ENCODE results near the gene ATP8B1.
"Not testable (repeated sequence)": the region's sequence is repeated elsewhere in the genome, so short reads cannot be mapped to it uniquely, and the experiment has no call there.

The ATP8B1 gene

DNA sequence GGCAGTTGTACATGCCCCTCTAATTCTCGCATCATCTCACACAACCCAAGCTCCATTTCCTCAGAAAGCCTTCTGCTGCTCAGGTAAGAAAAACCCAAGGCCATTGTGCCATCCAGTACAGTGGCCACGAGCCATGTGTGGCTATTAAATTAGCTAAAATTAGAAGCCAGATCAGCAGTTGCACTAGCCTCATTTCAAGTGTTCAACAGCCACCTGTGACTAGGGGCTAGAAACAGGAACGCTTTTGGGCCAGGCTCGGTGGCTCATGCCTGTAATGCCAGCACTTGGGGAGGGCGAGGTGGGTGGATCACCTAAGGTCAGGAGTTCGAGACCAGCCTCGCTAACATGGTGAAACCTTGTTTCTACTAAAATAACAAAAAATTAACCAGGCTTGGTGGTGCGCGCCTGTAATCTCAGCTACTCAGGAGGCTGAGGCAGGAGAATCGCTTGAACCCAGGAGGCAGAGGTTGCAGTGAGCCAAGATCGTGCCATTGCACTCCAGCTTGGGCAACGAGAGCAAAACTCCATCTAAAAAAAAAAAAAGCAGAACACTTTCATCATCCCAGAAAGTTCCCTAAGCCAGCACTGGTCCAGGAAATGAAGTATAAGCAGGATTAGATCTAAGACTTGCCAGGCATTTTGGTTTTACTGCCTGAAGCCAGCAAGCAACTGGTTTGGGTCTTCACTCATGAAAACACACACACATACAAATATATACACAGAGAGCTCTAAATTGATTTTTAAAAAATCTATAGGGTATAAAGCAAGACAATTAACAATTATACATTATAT, 35.7 kb downstream of the ATP8B1 start:
- no peak for DNase-seq (ENCODE audit: low read depth in 2 of 2)

DNA sequence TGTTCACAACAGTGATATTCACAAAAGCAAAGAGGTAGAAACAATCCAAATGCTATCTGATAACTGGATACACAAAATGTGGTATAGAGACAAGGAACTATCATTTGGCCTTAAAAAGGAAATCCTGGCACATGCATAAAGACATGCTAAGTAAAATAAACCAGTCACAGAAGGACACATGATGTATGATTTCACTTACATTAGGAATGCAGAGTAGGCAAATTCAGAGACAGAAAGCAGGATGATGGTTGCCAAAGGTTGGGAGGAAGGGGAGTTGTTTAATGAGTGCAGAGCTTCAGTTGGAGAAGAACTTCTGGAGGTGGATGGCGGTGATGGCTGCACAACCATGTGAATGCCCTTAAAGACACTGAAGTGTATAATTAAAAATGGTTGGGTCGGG, 38.1 kb downstream of the ATP8B1 start:
- DNase-seq (ENCODE audit: low read depth in 2 of 2): no peak

DNA sequence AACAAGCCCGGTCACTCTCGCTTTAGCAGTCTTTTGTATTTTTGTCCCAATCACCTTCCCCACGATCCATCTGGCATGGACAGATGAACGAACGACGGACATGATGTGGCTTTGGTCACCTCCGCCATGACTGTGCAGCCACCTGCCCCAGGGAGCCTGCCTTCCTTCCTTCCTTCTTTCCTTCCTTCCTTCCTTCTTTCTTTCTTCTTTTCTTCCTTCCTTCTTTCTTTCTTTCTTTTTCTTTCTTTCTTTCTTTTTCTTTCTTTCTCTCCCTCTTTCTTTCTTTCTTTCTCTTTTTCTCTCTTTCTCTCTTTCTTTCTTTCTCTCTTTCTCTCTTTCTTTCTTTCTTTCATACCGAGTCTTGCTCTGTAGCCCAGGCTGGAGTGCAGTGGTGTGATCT, 39.0 kb downstream of the ATP8B1 start:
- no peak for DNase-seq (ENCODE audit: low read depth in 2 of 2)

GRCh38 chr18:57762686-57763085, 40.4 kb downstream of the ATP8B1 start:
- no peak for DNase-seq (ENCODE audit: low read depth in 2 of 2)

- DNase-seq (ENCODE audit: low read depth in 2 of 2): no peak
Measured at GRCh38 chr18:57759650-57760049, 43.5 kb downstream of the ATP8B1 start.

DNA sequence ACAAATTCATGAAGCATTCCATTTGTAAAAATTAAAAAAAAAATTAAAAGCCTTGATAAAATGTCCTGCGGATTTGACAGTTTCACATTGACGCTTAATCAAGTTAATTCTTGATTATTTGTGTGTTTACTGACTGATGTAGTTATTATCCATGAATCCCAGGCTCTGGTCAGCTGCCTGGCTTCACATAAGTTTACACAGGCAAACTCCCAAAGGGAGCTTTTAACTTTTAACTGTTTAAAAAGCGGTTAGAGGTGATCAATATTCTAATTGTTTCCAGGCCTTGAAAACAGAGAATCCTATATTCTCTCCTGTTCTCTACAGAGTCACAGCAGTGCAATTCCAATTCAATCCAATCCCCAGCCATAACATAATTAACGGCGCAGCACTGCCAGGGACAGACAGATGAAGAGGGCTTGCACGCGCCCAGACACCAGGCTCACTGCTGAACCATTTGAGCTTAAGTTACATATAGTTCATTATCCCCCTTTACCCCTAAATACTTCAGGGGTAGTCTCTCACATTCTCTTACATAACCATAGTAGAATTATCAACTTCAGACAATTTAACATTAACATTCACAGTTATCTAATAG, 47.5 kb downstream of the ATP8B1 start:
- no peak for DNase-seq (ENCODE audit: low read depth in 2 of 2)

DNA sequence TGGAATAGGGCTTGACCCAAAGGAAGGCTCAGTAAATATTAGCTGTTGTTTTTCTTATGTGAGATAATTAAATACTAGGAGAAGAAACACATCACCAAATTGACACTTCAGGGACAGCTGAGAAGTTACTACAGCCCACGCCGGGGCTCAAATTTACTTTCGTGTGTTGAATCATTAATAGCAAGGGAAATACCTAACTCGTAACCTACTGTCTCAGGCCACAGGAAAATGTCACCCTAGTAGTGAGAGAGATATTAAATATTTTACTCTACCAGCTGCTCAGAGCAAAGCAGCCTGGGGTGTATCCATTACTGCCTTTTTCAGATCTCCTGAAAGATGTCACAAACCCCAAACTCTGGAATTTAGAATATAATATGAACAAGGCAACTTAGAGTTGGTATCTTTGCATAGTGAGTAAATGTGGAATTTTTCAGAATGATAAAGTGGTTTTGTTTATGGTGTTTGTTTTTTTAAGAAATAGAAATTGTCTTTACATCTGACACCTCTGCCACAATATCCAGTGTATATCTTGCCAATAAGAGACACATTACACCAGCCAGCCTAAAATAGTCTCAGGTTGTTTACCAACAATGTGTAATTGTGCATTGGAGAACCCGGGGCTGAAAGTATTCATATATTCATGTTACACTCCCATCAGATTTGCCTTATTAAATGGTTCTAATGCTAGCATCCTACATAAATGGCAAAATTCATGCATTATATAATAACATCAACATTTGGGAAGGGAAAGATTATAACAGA, 48.4 kb downstream of the ATP8B1 start:
- DNase-seq (ENCODE audit: low read depth in 2 of 2): no peak

DNA sequence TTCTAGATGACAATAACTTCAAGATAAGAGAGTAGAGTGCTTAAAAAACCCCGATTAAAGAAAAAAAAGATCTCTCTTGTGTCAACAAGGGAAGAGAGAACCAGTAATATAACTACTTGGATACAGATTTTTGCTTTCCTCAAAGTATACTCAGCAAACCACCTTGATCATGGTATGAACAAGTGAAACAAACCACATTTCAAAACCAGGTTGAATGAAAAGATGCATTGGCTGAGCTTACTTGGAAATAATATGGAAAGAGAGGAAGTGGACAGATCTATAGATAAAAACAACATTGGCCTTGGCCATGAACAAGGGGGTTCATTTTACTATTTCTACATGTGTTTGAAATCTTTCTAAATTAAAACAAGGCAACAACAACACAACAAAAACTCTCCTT, 50.1 kb downstream of the ATP8B1 start:
- DNase-seq (ENCODE audit: low read depth in 2 of 2): no peak

DNA sequence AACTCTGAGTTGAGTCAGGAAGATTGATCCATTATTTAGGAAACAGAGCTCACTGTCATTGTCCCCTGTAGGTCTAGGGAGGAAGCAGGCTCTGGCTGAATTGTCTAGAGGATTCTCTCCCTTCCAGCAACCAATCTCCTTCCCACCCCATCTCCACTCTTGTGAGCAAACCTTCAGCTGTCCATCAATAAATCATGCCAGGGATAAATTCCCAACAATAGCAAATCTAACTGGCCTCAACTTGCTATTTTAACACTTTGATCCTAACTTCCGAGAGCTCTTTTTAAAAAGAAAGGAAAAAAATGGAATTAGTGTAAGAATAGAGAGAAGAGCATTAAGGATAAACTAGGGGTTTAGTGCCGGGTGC, 53.5 kb downstream of the ATP8B1 start:
- no peak for DNase-seq (ENCODE audit: low read depth in 2 of 2)

- no peak for DNase-seq (ENCODE audit: low read depth in 2 of 2)
Measured at GRCh38 chr18:57748770-57749603, 54.1 kb downstream of the ATP8B1 start.

DNA sequence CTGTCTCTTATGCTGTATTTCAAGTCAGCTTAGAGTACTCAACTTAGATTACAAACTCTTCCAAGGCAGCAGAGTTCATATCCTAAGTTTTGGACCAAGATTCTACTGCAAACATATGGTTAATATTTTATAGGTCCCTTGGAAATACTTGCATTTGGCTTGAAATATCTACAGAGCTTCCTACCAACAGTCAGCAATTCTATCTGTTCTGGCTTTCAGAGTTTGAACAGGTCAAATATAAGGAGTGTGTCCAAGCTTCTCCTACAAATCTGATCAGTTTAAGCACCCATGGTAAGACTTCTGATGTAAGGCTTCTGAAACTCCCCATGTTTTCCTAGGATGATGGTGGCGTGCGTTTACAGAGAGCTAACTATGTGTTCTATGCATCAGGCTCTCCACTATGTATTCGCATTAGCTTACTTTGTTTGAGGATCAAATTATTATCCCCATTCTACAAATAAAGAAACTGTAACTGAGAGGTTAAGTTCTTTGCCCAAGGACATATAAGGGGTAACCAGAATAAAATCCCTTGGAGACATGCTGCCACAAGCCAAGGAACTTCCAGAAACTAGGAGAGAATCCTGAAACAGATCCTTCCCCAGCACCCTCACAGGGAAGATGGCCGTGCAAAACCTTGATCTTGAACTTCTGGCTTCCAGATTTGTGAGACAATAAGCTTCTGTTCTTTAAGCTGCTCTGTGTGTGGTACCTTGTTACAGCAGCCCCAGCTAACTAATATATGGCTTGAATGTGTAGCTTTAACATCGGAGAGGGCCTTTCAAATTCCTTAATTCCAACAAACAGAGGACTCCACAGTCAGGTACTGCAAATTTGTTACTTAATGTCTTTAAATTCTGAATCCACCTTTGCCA, 55.1 kb downstream of the ATP8B1 start:
- no peak for DNase-seq (ENCODE audit: low read depth in 2 of 2)

DNA sequence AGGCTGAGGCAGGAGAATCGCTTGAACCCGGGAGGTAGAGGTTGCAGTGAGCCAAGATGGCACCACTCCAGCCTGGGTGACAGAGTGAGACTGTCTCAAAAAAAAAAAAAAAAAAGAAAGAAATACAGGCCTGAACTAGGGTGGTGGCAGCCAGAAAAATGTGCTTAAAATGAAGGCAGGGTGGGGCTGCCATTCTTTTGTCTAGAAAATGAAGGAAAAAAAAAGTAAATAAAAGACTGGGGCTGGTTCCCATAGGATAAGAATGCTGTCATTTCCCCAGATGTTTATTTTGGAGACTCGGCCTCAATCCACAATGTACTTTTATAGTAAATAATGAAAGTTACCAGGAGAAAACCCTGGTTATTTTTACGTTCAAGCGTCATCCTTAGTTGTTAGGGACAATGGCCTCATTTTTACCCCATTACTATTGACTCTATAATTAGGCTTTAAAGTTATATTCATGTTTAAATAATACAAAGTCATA, 58.9 kb downstream of the ATP8B1 start:
- DNase-seq (ENCODE audit: low read depth in 2 of 2): no peak

DNA sequence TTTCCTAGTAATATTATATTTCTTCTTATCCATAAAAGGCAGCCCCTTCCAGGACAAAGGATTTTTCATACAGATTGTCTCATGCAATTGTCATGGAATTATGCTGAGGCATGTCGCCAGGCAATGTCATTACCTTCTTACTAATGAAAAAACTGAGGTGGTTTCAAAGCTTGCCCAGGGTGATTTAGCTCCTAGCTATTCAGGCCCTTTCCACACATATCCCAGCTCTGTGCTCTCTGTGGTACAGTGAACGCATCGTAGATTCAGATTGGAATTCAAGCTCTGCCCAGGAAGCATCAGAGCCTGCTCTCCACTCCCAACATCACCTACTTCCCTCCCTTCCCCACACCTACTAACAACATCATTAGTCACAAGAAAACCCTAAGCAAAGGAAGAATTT, 60.1 kb downstream of the ATP8B1 start:
- DNase-seq (ENCODE audit: low read depth in 2 of 2): no peak

DNA sequence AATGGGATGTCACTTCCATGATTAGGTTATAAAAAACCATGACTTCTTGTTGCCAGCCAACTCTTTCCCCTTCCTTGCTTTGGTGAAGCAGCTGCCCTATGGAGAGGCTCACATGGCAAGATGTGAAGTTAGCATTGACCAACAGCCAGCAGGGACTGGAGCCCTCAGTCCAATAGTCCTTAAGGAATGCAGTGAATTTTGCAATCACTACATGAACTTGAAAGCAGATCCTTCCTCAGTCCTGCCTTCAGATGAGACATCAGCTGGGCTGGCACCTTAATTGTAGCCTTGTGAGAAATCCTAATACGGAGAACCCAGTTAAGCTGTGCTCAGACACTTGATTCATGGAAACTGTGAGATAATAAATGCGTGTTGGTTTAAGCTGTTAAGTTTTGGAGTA, 61.8 kb downstream of the ATP8B1 start:
- no peak for DNase-seq (ENCODE audit: low read depth in 2 of 2)

GRCh38 chr18:57738078-57738477, 65.0 kb downstream of the ATP8B1 start:
- no peak for DNase-seq (ENCODE audit: low read depth in 2 of 2)

DNA sequence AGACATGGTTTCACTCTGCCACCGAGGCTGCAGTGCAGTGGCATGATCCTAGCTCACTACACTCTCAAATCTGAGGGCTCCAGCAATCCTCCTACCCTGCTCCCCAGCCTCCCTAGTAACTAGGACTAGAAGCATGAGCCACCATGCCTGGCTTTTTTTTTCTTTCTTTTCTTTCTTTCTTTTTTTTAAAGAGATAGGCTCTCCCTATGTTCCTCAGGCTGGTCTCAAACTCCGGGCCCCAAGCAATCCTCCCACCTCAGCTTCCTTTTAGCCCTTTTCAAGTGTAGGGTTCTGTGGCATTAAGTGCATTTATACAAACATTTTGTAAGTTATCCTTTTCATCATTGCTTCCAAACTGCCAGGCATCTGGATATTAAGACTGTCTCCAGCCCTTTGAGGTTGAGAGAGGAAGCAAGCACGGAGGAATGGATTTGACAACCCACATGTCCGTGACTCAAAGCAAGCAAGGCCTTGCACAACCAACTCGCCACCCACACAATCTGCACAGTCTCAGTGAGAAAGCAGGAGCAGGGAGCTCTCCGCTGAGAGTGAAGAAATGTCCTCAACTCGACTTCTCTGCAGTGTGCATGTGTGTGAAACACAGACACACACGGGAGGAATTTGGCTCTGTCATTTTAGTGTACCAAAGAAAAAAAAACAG, 65.6 kb downstream of the ATP8B1 start:
- DNase-seq (ENCODE audit: low read depth in 2 of 2): no peak

GRCh38 chr18:57735042-57735441, 68.1 kb downstream of the ATP8B1 start:
- DNase-seq (ENCODE audit: low read depth in 2 of 2): not testable (repeated sequence)

GRCh38 chr18:57733861-57734260, 69.3 kb downstream of the ATP8B1 start:
- no peak for DNase-seq (ENCODE audit: low read depth in 2 of 2)

GRCh38 chr18:57730146-57730545, 73.0 kb downstream of the ATP8B1 start:
- DNase-seq (ENCODE audit: low read depth in 2 of 2): no peak

DNA sequence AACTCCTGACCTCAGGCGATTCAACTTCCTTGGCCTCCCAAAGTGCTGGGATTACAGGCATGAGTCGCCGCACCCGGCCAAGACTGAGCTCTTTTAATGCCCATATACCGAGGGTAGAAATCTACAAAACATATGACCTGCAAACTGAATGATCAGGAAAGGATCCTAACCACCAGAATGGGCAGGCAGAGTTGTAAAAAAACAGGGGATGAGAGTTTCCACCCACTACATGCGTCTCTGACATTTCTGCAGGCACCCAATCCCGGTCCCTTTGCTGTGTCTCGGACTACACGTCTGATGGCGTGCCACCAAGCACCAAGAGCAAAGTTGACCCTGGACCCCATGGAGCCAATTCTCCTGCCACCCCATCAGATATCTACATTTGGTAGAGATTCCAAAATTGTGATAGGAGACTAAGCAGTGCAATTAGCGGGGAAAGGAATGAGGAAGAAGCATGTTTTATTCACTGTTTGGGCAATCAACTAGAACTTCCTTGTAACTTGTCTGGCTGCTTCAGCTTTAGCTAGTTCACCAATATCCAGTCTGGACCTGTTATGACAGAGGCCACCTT, 74.1 kb downstream of the ATP8B1 start:
- DNase-seq (ENCODE audit: low read depth in 2 of 2): no peak

Data from stimulated activated CD8-positive, alpha-beta memory T cell treated with anti-CD3 and anti-CD28 coated beads, Interleukin-2, amount 100 ng/mL, for 48 hours (primary cell).